ENCODE results near the gene C1QTNF12. TPM values are rescaled to one million over a fixed set of nuclear protein-coding genes. Genes with fewer than 3 reads are reported as not detected.
A peak's percentile ranks its signal among the peaks of the same experiment; 100 is the strongest.

Gene C1QTNF12
- total RNA-seq, 1 donor from 2014 or later, result 1.7 TPM

- Mint-ChIP-seq H3K36me3 (ENCODE audit: insufficient read depth) (peaks cover 7% of the 10 kb centered on the region), H3K4me3 (ENCODE audit: low read depth) (no peak overlapping the region), H3K27me3 (no peaks in the 10 kb centered on the region), H3K9me3 (ENCODE audit: low read depth) (no peaks in the 10 kb centered on the region), H3K4me1 (ENCODE audit: low read depth) (peaks cover 5% of the 10 kb centered on the region), H3K27ac (no peak overlapping the region)
- TF ChIP-seq, protein P1, sequence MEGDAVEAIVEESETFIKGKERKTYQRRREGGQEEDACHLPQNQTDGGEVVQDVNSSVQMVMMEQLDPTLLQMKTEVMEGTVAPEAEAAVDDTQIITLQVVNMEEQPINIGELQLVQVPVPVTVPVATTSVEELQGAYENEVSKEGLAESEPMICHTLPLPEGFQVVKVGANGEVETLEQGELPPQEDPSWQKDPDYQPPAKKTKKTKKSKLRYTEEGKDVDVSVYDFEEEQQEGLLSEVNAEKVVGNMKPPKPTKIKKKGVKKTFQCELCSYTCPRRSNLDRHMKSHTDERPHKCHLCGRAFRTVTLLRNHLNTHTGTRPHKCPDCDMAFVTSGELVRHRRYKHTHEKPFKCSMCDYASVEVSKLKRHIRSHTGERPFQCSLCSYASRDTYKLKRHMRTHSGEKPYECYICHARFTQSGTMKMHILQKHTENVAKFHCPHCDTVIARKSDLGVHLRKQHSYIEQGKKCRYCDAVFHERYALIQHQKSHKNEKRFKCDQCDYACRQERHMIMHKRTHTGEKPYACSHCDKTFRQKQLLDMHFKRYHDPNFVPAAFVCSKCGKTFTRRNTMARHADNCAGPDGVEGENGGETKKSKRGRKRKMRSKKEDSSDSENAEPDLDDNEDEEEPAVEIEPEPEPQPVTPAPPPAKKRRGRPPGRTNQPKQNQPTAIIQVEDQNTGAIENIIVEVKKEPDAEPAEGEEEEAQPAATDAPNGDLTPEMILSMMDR (IDR thresholded peaks at IDR 0.05; ENCODE audit: unreplicated experiment), result no peak
- DNase-seq (ENCODE audit: low spot score, unreplicated experiment), result no peak
Measured at GRCh38 chr1:1238702-1239178, 7.8 kb downstream of the C1QTNF12 start.

DNA sequence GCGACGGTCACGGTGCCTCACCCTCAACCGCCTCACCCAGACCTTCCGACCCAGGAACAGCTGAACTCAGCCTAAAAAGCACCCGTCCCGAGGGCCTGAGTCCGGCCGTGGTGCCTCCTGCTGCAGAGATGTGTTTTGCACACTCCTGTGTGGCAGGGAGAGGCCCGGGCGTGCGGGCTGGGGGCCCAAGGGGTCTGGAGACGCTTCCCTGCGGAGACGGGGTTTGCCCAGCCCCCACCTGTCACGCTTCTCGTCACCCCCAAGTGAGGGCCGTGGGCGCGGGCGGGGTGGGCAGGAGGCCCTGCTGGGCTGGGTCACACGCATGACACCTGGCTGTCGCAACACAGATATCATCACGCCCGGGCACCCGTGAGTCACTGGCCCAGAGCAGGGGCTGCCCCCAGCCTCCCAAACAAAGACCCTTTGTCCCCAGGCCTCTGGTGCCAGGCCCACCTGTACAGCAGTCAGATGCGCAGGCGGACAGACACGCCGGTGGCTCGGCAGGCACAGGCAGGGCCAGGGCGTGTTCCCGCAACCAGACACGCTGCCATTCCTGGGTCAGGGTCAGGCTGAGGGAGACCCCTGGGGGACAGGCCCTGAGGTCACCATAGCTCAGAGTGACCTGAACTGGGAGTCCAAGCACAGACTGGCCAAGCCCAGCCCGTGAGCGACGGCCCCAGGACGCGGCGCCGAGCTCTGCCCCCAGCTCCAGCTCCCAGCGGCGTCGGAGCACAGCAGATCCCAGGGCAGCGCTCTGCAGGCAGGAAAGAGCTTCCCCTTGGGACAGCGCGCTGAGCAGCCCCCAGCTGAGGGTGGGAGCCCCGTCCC, 8.4 kb downstream of the C1QTNF12 start:
- DNase-seq (ENCODE audit: low spot score, unreplicated experiment), result no peak
- peaks cover 9% of the 10 kb centered on the region for H3K4me1 Mint-ChIP-seq (ENCODE audit: low read depth)
- peaks cover 11% of the 10 kb centered on the region for H3K36me3 Mint-ChIP-seq (ENCODE audit: insufficient read depth)

GRCh38 chr1:1236945-1237873, 9.3 kb downstream of the C1QTNF12 start:
- H3K36me3 Mint-ChIP-seq (ENCODE audit: insufficient read depth), result peaks cover 11% of the 10 kb centered on the region
- H3K4me1 Mint-ChIP-seq (ENCODE audit: low read depth), result peaks cover 9% of the 10 kb centered on the region
- no peaks in the 10 kb centered on the region for H3K27me3 Mint-ChIP-seq
- peak overlapping the region; percentile 62 for H3K27ac Mint-ChIP-seq
- no peak for DNase-seq (ENCODE audit: low spot score, unreplicated experiment)
- peaks cover 3% of the 10 kb centered on the region for H3K9me3 Mint-ChIP-seq (ENCODE audit: low read depth)
- no peak overlapping the region for H3K4me3 Mint-ChIP-seq (ENCODE audit: low read depth)
- TF ChIP-seq, protein P1 (IDR thresholded peaks at IDR 0.05; ENCODE audit: unreplicated experiment), result no peak

More for the DNA sequence above, 8.4 kb downstream of the C1QTNF12 start:
- Mint-ChIP-seq H3K27ac (no peak overlapping the region), H3K9me3 (ENCODE audit: low read depth) (peaks cover 3% of the 10 kb centered on the region), H3K4me3 (ENCODE audit: low read depth) (no peak overlapping the region), H3K27me3 (no peaks in the 10 kb centered on the region)
- TF ChIP-seq, protein P1 (IDR thresholded peaks at IDR 0.05; ENCODE audit: unreplicated experiment), result no peak

- TF ChIP-seq, protein P1 (IDR thresholded peaks at IDR 0.05; ENCODE audit: unreplicated experiment), result no peak
- Mint-ChIP-seq H3K4me3 (ENCODE audit: low read depth) (no peak overlapping the region), H3K4me1 (ENCODE audit: low read depth) (peaks cover 9% of the 10 kb centered on the region), H3K9me3 (ENCODE audit: low read depth) (peaks cover 3% of the 10 kb centered on the region), H3K36me3 (ENCODE audit: insufficient read depth) (peaks cover 11% of the 10 kb centered on the region), H3K27ac (no peak overlapping the region), H3K27me3 (no peaks in the 10 kb centered on the region)
- no peak for DNase-seq (ENCODE audit: low spot score, unreplicated experiment)
Measured at GRCh38 chr1:1236176-1236763, 10.3 kb downstream of the C1QTNF12 start.

Measured in progenitor cell of endocrine pancreas (in vitro differentiated cells).